IPS-18c (cell line): Measurements from ENCODE around the gene BRD2.

Experiments
- H3K4me3 ChIP-seq: 2 replicates; pipeline ENCODE4 v1.7.0; 2013; ENCODE audit warnings: low read depth, mild to moderate bottlenecking, low read length, moderate library complexity; ENCODE audit not compliant: insufficient read depth
- H3K9me3 ChIP-seq: one replicate; pipeline ENCODE4 v1.6.1; 2013; ENCODE audit warnings: mild to moderate bottlenecking, low read length, moderate library complexity; ENCODE audit not compliant: control insufficient read depth, insufficient read depth

BRD2 gene

DNA sequence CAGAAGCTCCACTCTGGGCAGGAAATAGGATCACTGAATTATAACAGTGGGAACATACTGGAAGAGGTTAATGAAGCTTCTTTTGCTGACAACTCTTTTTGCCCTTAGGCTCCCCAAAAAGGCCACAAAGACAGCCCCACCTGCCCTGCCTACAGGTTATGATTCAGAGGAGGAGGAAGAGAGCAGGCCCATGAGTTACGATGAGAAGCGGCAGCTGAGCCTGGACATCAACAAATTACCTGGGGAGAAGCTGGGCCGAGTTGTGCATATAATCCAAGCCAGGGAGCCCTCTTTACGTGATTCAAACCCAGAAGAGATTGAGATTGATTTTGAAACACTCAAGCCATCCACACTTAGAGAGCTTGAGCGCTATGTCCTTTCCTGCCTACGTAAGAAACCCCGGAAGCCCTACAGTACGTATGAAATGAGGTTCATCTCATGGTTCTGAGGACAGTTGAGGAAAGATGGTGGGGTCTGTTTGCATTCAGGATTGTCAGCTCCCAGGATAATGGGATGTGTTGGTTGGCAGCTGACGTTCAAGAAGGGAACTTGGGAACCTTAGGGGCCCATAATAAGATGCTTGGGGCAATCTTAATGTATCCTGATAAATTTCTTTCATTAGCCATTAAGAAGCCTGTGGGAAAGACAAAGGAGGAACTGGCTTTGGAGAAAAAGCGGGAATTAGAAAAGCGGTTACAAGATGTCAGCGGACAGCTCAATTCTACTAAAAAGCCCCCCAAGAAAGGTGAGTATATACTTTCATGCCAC, 11.5 kb downstream of the BRD2 start:
- Histone ChIP-seq H3K4me3 (no peak overlapping the region), H3K9me3 (peaks cover 2% of the 10 kb centered on the region)

DNA sequence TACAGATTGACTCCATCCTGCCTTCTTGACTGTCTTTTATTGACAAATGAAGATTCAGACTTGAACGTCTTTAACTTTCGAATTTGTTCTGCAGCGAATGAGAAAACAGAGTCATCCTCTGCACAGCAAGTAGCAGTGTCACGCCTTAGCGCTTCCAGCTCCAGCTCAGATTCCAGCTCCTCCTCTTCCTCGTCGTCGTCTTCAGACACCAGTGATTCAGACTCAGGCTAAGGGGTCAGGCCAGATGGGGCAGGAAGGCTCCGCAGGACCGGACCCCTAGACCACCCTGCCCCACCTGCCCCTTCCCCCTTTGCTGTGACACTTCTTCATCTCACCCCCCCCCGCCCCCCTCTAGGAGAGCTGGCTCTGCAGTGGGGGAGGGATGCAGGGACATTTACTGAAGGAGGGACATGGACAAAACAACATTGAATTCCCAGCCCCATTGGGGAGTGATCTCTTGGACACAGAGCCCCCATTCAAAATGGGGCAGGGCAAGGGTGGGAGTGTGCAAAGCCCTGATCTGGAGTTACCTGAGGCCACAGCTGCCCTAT, 12.2 kb downstream of the BRD2 start:
- Histone ChIP-seq H3K9me3 (peaks cover 2% of the 10 kb centered on the region), H3K4me3 (no peak overlapping the region)

DNA sequence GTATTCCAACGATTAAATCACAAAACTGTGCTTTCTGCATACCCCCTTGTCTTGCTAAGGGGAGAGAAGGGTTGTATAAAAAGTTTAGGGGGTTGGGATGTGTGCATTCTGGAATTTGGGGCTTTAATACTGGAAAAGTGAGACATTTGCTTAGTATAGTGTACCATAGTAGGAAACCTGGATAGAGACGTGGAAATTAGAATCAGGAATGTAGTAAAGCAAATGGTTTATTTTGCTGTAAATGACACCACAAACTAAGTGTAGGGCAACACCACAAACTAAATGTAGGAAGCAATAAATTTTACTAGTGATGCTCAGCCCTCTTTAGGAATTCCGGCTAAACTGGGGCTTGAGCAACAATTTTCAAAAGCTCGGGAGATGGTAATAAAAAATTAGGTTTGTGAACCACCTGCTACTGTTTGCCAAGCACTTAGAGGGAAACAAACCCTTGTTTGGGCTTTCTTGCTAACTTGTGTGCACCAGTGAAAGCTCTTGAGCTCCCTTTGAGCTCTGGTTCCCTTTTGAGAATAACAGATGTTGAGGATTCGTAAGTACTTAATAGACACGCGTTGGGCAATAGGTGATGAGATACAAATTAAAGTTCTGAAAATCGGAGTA, 13.8 kb downstream of the BRD2 start:
- H3K4me3 ChIP-seq: no peak overlapping the region
- peaks cover 2% of the 10 kb centered on the region for H3K9me3 ChIP-seq

DNA sequence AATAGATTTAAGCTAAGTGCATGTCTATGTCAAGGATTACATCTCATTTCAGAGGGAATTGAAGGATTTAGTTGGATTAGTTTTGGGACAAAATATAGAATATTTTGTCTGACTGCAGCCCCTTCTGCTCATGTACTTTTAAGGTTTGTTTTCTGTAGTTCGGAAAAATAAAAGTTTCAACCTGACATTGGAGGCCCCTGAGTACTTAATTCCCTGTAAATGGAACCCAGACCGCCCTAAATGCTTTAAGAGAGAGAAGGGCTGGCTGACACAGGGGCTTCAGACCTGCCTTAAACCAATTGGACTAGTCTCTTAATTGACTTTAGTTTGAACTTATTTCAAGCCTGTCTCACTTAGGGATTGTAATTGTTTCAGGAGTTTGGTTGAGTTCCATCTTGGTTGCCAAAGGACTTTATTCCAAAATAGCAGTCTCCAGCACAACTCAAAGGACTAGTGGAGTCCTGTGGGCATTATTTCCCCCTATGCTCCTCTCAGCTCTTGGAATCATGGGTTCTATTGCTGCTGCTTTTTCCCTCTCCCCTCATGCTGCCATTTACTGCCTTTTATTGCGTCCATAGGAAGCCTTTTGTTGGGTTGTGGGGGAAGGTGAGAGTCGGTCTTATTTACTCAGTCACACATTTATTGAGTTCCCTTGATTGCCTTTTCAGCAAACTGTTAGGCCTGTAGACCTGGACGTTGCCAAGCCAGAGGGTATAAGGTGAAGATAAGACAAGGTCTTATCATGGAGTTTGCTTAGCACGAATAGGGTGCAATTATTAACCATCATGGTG, 14.5 kb downstream of the BRD2 start:
- Histone ChIP-seq H3K4me3 (no peak overlapping the region), H3K9me3 (peaks cover 2% of the 10 kb centered on the region)

DNA sequence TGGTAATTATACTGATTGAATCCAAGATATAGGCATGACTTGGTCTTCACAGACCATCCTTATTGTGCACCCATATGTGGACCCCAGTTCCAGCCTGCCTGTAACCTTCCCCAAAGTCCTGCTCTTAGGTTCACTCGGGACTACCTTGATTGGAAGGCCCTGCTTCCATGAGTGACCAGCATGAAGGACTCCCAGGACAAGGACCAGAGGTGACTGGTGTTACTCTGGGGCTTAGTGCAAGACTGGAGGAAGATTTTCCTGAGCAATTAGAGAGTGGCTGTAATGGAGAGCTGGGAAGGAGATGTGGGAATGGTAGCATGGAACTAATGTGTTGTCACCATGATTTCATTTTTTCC, 15.1 kb downstream of the BRD2 start:
- Histone ChIP-seq H3K9me3 (peaks cover 2% of the 10 kb centered on the region), H3K4me3 (no peak overlapping the region)

DNA sequence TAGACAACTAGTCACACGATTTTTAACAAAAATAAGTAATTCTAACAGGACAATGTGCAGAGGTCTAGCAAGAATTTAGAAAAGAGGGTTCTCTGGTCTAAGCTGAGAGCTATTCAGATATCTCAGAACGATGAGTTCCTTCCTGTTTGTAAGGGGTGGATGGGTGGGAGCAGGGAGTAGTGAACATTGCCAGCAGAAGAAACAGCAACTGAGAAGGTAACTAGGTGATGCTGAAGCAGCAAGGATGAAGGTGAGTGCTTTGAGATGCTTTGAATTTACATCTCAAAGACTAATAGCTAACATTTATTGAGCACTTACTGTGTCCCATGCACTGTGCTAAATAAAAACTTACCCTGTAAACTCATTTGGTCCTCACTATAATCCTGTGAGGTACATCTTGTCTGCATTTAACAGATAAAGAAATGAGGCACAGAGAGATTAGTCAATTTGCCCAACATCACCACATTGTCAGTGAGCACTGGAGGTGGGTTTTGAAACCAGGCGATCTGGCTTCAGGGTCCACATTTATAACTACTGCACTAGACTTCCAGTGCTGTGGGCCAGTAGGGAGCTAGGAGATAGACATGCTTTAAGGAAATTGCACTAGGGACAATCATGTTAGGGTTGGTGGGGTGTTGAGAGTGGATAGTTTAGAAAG, 15.7 kb downstream of the BRD2 start:
- H3K9me3 ChIP-seq: peaks cover 2% of the 10 kb centered on the region
- no peak overlapping the region for H3K4me3 ChIP-seq

DNA sequence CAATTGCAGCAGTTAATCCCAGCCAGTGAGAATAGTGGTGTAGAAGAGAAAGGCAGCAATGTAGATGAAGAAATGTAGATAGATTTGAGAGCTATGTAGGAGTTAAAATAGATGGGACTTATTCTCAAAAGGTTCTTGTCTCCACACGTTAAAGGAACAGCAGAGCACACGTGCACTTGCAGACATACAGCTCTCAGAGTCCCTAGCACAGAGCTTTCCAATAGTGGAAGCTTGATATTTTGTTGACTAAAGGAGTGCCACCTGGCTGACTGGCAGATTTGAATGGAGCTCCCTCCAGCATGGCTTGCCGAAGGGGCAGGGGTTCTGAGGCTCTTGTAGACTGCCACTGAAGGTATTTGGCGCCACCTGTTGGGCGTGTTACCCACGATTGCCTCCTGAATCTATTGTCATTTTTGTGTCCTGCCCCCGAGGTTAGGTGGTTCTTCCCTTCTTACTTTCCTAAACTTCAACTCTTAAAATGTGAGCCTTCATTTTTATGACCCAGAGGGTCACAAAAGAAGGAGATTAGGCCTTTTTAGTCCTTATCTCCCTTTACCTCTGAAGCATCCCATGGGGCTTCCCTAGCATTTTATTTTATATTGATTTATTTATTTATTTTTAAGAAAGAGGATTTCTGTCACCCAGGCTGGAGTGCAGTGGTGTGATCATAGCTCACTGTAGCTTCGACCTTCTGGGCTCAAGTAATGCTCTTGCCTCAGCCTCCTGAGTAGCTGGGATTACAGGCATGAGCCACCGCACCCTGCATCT, 16.4 kb downstream of the BRD2 start:
- Histone ChIP-seq H3K9me3 (peaks cover 2% of the 10 kb centered on the region), H3K4me3 (no peak overlapping the region)

DNA sequence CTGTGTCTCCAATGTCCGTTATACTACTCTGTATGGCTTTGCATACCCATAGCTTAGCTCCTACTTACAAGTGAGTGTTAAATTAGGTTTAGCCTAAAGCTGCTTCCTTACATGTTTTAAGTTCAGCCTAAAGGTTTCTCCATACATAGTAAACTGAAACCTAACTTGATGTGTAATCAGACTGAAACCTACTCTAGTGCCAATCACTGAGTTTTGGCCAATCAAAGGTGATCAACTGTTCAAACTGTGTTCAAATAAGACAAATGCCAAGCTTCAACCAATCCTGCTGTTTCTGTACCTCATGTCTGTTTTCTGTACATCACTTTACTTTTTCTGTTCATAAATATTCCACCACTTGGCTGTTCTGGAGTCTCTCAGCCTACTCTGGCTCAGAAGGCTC, 21.0 kb downstream of the BRD2 start:
- Histone ChIP-seq H3K4me3 (no peak overlapping the region), H3K9me3 (no peaks in the 10 kb centered on the region)

DNA sequence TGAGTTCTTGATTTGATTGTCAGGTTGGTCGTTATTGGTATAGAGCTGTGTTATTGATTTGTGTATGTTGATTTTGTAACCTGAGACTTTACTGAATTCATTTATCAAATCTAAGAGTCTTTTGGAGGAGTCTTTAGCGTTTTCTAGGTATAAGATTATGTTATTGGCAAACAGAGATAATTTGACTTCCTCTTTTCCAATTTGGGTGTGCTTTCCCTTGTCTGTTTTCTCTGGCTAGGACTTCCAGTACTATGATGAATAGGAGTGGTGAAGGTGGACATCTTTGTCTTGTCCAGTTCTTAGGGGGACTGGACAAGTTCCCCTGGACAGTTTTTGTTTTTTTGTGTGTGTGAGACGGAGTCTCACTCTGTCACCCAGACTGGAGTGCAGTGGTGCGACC, 23.6 kb downstream of the BRD2 start:
- H3K4me3 ChIP-seq: no peak overlapping the region
- no peaks in the 10 kb centered on the region for H3K9me3 ChIP-seq

DNA sequence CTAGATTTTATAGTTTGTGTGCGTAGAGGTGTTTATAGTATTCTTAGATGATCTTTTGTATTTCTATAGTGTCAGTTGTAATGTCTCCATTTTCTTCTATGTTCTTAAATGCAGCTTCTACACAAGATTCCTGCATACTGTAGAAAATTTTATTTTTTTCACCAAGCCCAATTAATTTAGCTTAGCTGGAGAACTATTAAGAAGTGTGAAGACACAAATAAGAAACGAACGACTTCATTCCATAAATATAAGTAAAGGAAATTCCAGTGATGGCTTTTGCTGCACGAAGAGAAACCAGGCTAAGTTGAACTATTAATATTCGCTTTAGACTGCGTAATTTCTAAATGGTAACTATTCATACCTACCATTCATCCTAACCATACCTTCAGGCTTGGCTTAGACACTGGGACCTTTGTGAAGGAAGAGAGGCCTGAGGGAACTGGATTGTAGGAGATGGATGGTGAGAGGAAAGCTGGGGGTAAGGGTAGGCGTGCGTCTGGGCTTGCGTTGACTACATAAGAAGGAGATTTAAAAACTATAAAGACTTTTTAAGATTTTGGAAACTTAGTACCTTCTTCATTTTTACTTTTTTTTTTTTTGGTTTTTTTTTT, 25.1 kb downstream of the BRD2 start:
- Histone ChIP-seq H3K9me3 (no peaks in the 10 kb centered on the region), H3K4me3 (no peak overlapping the region)

DNA sequence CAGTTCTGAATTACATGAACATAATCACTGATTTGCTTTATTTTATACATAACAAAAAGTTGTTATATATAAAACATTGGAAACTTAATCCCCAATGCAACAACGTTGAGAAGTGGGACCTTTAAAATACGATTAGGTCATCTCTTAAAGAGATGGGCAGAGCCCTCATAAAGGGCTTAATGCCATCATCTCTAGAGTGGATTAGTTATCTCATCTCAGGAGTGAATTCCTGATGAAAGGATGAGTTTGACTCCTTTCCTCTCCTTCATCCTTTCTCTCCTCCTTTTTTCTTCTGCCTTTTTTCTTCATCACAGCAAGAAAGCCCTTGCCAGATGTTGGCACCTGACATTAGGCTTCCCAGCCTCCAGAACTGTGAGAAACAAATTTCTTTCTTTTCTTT, 27.1 kb downstream of the BRD2 start:
- H3K9me3 ChIP-seq: no peaks in the 10 kb centered on the region
- no peak overlapping the region for H3K4me3 ChIP-seq

DNA sequence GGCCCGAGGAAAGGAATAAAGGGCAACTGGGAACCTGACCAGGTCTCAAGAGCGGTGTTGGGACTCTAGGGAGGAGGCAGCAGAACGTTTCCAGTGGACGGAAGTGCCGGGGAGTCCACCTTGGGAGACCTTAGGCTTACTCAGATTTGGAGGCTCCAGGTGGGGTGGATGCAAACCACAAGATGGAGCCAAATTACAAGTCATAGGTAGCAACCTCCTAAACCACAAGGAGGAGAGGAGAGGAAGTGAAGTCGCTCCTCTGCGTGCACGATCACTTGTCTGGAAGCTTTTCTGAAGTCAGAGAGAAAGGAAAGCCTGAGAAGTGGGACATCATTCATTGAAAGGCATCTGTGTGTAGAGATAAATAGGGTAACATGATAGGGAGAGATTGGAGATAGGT, 31.7 kb downstream of the BRD2 start:
- H3K9me3 ChIP-seq: no peaks in the 10 kb centered on the region
- no peak overlapping the region for H3K4me3 ChIP-seq

DNA sequence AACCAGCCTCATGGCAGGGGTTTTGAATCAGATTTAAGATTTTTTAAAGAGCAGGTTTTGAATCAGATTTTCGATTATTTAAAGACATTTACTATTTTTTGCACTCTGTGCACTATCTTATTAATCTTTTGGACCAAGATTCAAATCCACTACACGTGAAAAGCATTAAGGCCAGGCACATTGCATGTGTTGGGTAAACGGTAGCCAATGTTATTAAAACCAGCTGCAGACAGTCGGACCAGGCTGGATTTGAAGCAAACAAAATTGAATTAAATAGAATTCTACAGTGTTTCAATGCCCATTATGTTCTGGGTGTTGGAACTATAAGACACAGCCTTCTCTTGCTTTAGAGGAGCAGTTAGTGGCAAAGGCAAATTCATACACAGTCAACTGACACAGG, 33.3 kb downstream of the BRD2 start:
- Histone ChIP-seq H3K9me3 (no peaks in the 10 kb centered on the region), H3K4me3 (no peak overlapping the region)

DNA sequence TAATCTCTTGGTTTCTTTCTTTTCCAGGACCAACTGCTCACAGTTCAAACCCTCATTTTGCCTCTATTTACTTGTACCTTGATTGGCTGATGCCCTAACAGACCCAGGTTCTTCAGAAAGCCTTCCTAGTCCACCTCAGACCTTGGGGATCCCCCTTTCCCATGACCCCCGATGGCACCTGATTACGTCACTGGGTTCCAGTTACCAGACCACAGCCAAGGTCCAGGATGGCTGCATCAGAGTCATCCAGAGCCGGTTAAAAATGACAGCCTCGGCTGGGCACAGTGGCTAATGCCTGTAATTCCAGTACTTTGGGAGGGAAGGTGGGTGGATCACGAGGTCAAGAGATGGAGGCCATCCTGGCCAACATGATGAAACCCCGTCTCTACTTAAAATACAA, 36.5 kb downstream of the BRD2 start:
- Histone ChIP-seq H3K4me3 (no peak overlapping the region), H3K9me3 (no peaks in the 10 kb centered on the region)

DNA sequence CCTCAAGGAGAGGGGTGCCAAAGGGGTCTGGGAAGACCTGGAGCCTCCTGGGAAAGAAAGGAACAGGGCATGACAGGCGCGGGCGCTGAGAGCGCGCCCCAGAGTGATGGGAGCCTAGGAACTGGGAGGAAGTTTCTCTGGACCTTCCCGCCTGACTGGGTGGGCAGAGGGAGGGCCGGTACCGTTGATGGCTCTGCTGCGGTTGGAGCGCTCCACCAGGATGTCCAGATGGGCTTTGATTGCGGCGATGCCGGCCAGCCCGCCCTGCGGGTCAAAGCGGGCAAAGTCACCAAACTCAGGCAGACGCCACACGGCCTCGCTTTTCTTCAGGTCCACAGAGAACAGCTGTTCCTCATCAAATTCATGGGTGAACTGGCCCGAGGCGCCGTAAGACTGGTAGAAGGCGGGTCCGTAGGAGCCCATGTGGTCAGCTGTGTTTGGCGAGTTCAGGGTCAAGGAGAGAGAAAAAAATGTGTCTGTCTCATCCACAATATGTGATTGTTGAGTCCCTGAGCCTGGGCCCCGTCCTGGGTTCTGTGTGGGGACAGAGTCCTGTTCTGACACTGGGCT, 39.5 kb downstream of the BRD2 start:
- no peak overlapping the region for H3K4me3 ChIP-seq

More for the DNA sequence above, 39.5 kb downstream of the BRD2 start:
- H3K9me3 ChIP-seq: no peaks in the 10 kb centered on the region
